Epithelial cell of esophagus (primary cell): Measurements from ENCODE around the gene ULBP1.
"Not testable (repeated sequence)": the region's sequence is repeated elsewhere in the genome, so short reads cannot be mapped to it uniquely, and the experiment has no call there.

Experiments used
- DNase-seq: peaks from one replicate; pipeline ENCODE4 v3.0.0; 2010; ENCODE audit warnings: low read depth
- H3K4me3 ChIP-seq: 2 replicates; pipeline ENCODE4 v1.5.1; 2011; ENCODE audit warnings: mild to moderate bottlenecking, low read length, control low read depth
- TF ChIP-seq, protein P1 (sequence below): IDR thresholded peaks from 2 replicates; pipeline ENCODE4 v1.5.1; 2011; ENCODE audit warnings: low read depth, mild to moderate bottlenecking, low read length, control low read depth, inconsistent platforms; ENCODE audit not compliant: insufficient read depth; ENCODE audit errors: missing control alignments

Gene ULBP1

DNA sequence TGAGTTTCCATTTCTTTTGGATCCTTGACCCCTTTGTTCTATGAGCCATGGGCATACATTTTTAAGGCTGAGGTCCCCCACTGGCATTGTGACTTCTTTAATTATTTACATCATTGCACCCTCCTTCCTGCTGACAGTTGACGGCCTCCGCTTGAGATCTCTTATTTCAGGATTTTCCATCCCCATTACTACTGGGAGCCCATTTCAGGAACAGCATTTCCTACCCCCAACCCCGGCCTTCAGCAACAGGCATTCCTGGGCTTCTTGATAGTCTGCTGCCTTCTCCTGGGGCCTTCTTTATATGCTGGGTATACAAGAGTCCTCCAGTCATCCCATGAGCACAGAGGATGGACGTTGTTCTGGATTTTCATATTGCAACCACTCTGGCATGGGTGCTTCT lies 3.8 kb downstream of the ULBP1 start:
- TF ChIP-seq, protein P1, sequence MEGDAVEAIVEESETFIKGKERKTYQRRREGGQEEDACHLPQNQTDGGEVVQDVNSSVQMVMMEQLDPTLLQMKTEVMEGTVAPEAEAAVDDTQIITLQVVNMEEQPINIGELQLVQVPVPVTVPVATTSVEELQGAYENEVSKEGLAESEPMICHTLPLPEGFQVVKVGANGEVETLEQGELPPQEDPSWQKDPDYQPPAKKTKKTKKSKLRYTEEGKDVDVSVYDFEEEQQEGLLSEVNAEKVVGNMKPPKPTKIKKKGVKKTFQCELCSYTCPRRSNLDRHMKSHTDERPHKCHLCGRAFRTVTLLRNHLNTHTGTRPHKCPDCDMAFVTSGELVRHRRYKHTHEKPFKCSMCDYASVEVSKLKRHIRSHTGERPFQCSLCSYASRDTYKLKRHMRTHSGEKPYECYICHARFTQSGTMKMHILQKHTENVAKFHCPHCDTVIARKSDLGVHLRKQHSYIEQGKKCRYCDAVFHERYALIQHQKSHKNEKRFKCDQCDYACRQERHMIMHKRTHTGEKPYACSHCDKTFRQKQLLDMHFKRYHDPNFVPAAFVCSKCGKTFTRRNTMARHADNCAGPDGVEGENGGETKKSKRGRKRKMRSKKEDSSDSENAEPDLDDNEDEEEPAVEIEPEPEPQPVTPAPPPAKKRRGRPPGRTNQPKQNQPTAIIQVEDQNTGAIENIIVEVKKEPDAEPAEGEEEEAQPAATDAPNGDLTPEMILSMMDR = no peak
- no peak for DNase-seq
- no peak overlapping the region for H3K4me3 ChIP-seq

DNA sequence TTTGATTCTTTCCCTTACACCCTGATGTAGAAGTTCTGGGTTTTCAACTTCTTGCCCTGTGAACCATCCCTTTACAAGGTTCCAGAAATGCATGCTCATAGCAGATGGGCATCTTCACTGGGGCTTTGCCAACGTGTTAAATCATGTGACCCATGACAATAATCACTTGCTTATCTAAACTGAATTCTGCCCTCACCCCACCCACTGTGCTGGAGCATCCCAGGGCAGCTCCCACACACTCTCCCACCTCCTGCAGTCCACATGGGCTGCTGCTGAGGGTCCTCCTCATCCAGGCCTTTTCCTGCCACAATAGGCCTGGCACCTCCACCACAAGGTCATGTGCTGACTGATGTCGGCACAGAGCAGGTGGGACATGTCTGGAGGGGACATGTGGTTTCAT lies 4.3 kb downstream of the ULBP1 start:
- not testable (repeated sequence) for H3K4me3 ChIP-seq, DNase-seq

DNA sequence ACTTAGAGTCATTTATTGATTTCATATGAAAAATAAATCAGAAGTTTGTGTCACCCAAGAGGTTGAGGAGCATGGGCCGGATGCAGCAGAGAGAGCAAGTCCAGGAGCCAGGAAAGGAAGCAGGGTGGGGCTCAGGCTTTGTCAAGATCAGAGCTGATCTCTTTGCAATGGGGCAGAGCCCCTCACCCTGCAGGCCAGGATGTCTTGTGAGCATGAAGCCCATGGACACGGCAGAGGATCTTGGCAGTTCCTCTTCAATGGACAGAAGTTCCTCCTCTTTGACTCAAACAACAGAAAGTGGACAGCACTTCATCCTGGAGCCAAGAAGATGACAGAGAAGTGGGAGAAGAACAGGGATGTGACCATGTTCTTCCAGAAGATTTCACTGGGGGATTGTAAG lies 5.2 kb downstream of the ULBP1 start:
- H3K4me3 ChIP-seq, DNase-seq: not testable (repeated sequence)

- no peak overlapping the region for H3K4me3 ChIP-seq
- TF ChIP-seq, protein P1 = no peak
- no peak for DNase-seq
Observed at GRCh38 chr6:149969635-149970034, 5.9 kb downstream of the ULBP1 start.

- DNase-seq, H3K4me3 ChIP-seq: not testable (repeated sequence)
Observed at GRCh38 chr6:149974394-149974793, 10.7 kb downstream of the ULBP1 start.

DNA sequence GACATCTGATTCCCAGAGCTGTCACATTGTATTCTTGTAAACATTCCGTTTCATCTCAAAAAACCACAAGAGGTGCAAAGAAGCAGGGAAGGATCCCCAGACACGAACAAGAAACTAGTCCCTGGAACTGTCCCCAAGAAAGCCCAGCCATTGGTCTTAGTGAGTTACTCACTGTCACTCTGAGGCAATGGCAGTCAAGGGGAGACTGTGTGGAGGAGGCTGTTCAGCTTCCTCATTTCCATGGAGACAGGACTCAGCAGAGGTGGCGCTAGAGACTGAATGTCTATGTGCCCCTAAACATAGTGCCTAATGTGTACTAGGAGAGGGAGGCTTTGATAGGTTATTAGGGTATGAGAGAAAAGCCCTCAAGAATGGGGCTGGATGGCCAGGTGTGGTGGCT lies 11.1 kb downstream of the ULBP1 start:
- TF ChIP-seq, protein P1 = no peak
- H3K4me3 ChIP-seq = no peak overlapping the region
- DNase-seq = no peak

- no peak overlapping the region for H3K4me3 ChIP-seq
- TF ChIP-seq, protein P1 = no peak
- DNase-seq = no peak
Observed at GRCh38 chr6:149975400-149975799, 11.7 kb downstream of the ULBP1 start.

DNA sequence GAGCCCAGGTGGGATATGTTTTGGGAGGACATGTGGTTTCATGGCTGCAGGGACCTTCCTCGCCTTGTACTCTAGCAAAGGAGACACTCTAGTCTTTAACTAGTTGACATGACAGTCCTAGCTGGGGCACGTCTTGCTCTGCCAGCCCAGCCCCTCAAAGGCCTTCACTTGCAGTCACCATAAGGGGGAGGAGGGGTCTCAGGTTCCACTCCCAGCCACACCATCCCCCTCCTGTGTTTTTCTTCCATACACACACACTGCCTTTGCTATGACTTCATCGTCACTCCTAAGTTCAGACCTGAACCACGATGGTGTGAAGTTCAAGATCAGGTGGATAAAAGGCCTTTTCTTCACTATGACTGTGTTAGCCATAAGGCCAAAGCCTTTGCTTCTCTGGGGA lies 13.5 kb downstream of the ULBP1 start:
- TF ChIP-seq, protein P1 = no peak
- H3K4me3 ChIP-seq = no peak overlapping the region
- DNase-seq = no peak

- no peak for DNase-seq
- no peak overlapping the region for H3K4me3 ChIP-seq
- TF ChIP-seq, protein P1 = no peak
Observed at GRCh38 chr6:149978610-149979009, 14.9 kb downstream of the ULBP1 start.
